Right lobe of liver (tissue), 4 donors: Measurements from ENCODE around the gene ATAD1.

ENCODE experiments used
- POLR2A ChIP-seq: fragments of 450-650 bp; IDR thresholded peaks from one replicate; pipeline ENCODE4 v1.6.1; 2017; ENCODE audit warnings: antibody characterized with exemption, mild to moderate bottlenecking
- TF ChIP-seq, protein P1 (sequence below), 4 donors: fragments of 200-600 bp in 3 of 4; fragments of 450-650 bp in 1 of 4; IDR thresholded peaks; one replicate each; pipeline versions ENCODE4 v1.5.1 to v1.8.0; 2016 to 2022; ENCODE audit warnings: antibody characterized with exemption in 4 of 4, mild to moderate bottlenecking in 2 of 4
- donor health status: DM: no; HTN: no; CAD: no.
- donor health status: DM: no; HTN: no; CAD: no.
- donor health status: DM: no; HTN: yes; CAD: no.

- TF ChIP-seq, protein P1, sequence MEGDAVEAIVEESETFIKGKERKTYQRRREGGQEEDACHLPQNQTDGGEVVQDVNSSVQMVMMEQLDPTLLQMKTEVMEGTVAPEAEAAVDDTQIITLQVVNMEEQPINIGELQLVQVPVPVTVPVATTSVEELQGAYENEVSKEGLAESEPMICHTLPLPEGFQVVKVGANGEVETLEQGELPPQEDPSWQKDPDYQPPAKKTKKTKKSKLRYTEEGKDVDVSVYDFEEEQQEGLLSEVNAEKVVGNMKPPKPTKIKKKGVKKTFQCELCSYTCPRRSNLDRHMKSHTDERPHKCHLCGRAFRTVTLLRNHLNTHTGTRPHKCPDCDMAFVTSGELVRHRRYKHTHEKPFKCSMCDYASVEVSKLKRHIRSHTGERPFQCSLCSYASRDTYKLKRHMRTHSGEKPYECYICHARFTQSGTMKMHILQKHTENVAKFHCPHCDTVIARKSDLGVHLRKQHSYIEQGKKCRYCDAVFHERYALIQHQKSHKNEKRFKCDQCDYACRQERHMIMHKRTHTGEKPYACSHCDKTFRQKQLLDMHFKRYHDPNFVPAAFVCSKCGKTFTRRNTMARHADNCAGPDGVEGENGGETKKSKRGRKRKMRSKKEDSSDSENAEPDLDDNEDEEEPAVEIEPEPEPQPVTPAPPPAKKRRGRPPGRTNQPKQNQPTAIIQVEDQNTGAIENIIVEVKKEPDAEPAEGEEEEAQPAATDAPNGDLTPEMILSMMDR (IDR thresholded peaks at IDR 0.05), result no peak
- no peak for TF ChIP-seq POLR2A
Observed at GRCh38 chr10:87865241-87865881, 47.3 kb upstream of the ATAD1 start.
